ENCODE data around the gene LRRC47.

The LRRC47 gene

DNA sequence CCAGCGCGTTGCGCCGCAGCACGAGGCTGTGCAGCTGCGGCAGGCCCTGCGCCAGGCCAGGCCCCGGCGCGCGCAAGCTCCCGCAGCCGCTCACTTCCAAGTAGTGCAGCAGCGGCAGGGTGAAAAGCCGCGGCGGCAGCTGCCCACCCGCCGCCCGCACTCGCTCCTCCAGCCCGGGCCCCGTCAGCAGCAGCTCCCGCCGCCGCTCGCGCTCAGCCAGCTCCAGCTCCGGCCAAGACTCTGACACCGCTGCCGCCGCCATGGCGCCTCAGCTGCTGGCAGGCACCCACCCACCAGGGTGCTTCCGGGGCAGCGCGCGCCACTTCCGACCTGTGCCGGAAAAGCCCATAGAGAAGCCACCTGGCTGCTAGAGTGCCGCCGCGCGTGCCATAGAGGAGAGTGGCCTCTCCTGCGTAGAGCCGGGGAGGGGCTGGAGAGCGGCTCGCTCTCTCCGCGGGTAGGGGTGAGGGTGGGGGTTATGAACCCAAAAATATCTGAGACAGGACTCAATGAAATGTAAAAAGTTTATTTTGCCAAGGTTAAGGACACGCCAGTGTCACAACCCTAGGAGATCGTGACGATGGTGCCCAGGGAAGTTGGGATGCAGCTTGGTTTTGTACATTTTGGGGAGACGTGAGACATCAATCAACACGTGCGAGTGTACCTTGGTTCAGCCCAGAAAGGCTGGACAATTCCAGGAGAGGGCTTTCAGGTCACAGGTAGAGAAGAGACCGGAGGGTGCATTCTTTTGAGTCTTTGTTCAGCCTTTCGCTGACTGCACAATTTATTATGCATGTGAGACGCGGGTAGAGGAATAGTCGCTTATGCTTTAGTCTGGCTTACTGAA, at the start of gene LRRC47:
Gene LRRC47, minus strand, starts transcription at position 284 of the 847 bp plus-strand sequence. Its CDS starts 22 bp downstream, at position 262.
- peak; percentile 87 to 93 (median 91) for DNase-seq

DNA sequence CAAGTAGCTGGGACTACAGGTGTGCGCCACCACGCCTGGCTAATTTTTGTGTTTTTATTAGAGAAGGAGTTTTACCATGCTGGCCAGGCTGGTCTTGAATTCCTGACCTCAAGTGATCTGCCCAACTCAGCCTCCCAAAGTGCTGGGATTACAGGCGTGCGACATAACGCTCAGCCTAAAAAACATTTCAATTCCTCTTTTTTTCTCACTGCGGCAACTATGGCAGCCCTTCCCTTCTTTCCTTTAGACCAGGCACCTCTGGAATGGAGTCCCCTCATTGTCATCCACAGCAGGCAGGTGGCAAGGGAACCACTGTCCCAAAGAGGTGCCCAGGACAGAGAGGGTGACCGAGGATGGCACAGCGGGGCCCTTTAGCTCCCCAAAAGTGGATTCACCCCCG, 46.6 kb upstream of the LRRC47 start:
- no peak for DNase-seq

DNA sequence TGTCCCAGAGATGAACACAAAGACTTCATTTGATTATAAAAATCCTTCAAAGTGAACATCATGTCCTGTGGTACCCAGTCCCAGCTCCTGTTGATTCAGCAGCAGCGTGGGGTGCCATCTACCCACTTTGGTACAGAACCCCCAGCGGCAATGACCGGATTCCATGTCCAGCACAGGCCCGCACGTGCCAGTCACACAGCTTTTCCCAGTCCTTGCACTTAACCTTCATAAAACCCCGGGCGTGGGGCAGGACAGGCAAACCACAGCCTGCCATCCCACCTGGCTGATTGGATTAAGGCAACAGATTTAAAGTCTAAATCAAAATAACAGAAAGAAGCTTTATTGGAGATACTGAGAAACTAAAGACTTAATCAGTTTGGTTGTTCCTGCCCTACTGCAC, 45.2 kb upstream of the LRRC47 start:
- DNase-seq, result no peak

DNA sequence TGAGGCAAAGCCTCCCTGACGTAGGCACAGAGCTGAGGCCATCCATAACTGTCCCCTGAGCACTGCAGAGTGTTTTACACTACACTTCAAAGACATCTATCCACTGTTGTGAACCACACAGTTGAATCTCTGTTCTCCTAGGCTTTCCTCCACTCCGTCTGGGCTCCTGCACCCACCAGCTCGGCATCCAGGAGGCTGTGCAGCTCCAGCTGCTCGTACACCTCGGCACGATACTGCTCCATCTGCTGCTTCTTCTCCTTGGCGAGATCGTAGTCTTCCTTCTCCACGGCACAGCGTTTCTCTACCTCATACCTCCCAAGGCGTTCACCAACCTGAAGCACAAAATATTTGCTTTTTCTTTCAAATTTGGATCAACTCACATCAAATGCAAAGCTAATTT, 42.5 kb upstream of the LRRC47 start:
- no peak for DNase-seq

DNA sequence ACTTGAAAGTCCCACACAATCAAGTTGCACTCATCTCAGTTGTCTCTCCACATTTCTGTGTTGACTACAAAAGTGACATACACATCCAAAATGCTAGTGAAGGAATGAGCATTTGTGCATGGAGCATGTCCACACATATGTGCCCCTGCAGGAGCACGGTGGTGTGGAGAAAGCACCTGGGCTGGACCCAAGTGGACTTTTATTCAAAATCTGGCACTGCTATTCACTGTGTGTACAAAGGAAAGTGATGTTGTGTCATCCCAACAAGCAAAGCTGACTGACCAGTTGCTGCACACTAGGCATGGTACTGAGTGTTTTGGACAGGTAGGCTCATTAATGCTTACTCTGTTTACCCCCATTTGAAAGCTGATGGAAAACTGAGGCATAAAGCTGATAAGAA, 41.4 kb upstream of the LRRC47 start:
- no peak for DNase-seq

DNA sequence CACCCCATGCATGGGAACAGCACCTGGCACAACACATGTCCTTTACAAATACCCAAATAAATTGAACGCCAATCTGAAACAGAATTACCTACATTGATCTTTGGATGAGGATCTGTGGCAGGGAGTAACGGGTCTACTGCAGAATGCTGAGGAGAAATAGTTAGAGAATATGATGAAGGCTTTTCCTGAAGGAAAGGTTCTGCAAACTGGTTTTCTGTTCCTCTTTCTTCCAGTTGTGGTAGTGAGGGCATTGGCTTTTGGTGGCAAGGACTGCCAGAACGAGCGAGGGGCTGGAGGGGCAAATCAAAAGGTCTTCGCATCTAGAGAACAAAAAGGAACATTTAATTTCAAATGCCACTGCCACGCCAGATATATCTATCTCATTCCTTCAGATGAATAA, 40.9 kb upstream of the LRRC47 start:
- no peak for DNase-seq

DNA sequence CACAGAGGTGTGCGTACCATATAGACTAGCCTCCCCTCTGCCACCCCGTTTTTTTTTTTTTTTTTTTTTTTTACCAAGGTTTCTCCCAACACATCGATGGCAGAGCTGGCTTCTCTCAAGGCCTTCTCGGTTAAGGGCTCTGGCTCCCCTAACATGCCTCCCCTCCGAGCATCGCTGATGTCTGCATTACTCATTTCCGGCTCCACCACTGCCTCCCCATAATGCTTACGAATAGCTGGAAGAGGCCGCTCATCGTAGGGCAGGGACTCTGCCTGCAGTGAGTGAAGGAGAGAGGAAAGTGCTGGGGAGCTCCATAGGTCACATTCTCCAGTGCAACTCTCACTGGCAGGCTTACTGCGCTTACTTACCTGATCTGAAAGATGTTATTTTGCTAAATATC, 40.1 kb upstream of the LRRC47 start:
- no peak for DNase-seq

DNA sequence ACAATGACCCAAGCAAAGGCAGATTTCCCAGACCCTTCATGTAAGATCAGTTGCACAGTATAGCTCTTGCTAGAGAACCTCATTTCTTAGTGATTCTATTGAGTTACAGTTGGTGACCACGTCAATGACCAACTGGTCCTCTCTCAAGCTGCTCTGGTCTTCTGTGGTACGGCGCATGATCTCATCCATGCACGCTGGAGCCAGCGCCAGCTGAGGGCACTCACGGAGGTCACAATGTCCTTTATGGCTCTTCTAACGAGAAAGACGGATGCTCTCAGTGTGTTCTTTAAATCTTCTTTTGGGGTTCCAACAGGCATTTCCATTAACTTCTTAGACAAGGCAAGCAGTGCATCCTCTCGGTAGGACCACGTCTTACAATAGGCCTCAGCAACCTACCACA, 38.4 kb upstream of the LRRC47 start:
- DNase-seq, result no peak

DNA sequence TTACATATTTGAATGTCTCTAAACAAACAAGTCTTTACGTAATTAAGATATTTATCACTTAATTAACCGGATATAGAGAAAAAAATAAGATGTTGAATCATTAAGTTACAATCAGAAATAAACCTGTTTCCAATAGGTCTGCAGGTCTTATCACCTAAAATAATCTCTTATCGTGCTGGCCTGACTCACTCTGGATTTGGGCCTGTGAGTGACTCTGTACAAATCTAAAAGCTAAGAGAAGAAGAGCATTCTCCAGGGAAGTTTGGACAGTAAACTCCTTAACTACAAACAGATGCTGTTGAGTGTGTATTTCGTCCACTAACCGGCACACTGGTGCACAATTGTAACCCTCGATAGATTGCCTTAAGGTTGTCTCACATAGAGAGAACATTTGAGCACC, 35.4 kb upstream of the LRRC47 start:
- no peak for DNase-seq

DNA sequence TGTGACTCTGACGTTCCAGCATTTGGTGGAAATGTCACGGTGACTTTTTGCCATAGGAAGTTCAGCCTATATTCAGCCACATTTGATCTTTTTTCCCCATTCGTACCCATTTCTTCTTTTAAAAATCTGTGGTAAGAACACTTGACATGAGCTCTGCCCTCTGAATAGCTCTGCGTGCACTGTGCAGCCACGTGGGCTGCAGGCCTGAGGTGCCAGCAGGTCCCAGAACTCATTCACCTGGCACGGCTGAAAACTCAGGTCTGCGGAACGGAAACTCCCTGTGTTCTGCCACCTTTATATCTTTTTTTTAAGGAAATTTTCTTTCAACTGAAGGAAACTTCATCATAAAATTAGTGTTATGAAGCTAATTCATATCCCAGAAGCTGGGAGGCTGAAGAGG, 32.1 kb upstream of the LRRC47 start:
- DNase-seq, result no peak

DNA sequence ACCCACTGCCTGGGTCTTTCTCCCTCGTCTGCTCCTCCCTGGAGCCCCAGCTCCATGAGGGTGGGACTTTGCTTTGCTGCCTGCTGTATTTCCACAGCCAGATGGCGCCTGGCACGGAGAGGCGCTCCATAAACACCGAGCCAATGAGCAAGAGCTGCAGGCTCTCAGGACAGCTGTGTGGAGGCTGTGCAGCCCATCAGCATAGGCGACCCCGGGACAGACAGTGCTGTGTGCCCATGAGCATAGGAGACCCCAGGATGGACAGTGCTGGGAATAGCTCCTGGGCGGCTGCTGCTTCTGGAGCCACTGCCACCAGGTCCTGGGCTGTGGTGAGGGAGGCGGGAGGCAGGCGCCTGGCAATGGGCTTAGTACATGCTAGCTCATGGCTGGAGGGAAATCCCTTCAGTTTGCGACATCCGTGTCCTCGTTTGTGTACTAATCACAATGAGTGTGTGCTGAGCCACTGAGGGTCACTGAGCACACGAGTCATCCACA, 31.6 kb upstream of the LRRC47 start:
- no peak for DNase-seq

DNA sequence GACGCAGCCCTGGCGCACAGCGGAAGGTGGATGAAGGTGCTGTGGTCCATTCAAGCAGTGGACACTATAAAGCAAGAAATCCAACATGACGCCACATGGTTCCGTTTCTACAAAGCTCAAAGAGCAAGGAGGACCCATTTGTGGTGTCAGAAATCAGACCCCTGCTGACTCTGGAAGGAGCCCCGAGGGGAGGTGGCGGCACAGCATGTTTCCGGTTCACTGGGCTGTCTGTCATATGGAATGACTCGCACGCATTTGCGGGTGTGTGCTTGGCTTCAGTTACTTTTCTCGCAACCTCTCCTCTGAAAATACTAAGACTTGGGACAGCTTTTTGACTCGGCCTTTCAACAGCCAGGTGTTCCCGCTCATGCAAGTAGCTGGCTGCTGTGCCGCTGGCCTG, 29.1 kb upstream of the LRRC47 start:
- DNase-seq, result no peak

DNA sequence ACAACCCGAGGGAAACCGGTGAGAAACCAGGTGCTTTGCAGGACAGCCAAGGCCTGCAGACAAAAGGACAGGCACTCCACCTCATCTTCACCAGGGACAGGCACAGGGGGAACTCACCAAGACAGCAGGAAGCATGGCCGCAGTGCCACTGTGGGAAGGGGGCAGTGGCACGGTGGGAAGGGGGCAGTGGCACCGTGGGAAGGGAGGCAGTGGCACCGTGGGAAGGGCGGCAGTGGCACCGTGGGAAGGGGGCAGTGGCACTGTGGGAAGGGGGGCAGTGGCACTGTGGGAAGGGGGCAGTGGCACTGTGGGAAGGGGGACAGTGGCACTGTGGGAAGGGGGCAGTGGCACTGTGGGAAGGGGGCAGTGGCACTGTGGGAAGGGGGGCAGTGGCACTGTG, 28.4 kb upstream of the LRRC47 start:
- no peak for DNase-seq

DNA sequence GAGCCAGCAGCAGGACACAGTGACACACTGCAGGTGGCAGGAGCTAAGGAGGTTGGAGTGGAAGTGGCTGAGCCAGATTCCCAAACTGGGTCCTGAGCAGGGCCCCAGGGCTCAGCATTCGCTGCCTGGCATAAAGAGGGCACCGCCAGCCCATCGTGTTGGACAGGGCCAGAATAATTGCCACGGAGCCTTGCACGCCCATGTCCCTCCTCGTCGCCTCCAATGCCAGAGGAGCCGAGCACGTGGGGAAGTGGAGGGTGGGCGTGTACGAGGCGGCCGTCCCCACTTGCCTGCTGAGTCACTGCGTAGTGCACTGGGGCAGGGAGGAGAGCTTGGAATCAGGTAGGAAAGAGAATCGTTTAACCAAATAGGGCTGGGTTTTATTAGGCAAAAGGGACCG, 26.1 kb upstream of the LRRC47 start:
- DNase-seq, result no peak

DNA sequence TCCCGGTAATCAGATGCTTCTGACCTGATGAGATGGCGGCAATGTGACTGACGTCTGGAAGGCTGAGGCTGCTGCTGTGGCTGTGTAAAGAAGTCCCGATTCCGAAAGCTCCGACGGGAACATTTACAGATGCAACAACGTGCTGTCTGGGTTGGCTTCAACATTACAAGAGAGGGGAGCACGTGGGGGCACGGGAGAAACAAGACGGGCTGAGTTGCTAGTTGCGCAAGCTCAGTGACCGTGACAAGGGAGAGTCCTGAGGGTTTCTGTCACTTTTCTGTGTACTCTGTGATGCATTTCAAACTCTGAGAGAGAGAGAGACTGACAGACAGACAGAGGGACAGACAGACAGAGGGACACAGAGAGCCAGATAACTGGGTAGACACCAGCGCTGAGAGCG, 25.6 kb upstream of the LRRC47 start:
- DNase-seq, result no peak

DNA sequence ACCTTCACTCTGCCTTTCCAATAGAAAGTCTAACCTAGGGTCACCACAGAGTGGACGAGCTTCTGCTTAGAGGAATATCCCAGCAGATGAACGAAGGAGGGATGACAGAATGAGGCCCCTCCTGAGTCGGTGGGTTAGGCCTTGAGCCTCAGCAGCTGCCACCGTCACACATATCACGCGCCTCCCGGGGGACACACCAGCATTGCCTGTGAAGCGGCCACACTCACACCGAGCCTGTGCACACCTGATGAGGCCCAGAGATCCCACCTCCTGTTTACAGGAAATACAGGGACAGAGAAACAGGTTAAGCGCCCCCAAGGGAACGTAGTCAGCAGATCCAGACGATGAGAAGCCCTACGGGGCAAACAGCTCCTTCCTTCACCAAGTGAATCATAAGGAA, 25.1 kb upstream of the LRRC47 start:
- DNase-seq, result no peak

DNA sequence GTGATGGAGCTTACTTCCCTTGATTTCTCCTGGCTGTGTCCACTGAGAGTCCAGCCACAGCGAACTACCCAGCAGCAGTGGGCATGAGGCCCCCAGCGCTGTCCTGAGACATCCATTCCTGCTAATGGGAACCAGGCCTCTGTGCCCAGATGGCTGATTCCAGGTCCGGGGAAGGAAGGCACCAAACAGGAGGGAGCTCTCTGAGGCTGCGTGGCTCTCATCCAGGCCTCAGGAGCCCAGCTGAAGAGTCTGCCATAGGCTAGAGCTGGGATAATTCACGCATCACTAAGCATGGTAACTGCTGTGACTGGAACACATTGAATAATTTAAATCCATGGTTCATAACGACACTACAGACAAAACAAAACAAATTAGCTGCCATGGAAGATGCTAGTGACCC, 24.7 kb upstream of the LRRC47 start:
- DNase-seq, result no peak

DNA sequence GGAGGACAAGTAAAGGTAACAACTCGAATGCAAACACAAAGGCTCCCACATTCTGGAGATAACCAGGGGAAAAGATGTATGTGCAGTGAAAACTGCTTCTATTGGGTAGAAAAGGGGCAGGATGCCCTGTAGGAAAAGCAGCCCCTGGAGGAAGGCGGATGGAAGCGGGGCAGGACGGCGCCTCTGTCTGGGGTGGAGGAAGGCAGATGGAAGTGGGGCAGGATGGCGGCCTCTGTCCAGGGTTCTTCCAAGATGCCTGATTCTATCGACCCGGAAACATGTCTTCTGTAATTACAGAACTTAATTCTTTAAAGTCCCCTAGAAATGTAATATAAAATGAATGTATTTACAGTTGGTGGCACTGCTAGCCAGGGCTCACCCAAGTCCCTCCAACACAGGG, 24.0 kb upstream of the LRRC47 start:
- DNase-seq, result no peak

DNA sequence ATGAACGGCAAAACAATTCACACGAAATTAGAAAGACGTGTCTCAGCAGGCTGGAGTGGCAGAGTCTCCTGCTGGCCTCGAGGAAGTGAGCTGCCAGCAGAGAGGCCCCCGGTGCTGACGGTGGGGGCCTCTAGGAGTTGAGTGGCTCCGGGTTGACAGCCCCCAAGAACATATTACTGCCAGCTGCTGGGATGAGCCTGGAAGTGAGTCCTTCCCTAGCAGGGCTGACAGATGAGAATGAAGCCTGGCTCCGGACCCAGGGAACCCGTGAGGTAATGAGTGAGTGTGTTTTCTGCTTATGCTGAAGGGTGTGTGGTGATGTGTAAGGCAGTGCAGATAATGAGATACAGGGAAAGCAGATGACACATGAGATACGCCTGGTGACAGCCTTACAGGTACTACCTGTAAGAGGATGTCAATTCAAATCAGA, 23.5 kb upstream of the LRRC47 start:
- no peak for DNase-seq

DNA sequence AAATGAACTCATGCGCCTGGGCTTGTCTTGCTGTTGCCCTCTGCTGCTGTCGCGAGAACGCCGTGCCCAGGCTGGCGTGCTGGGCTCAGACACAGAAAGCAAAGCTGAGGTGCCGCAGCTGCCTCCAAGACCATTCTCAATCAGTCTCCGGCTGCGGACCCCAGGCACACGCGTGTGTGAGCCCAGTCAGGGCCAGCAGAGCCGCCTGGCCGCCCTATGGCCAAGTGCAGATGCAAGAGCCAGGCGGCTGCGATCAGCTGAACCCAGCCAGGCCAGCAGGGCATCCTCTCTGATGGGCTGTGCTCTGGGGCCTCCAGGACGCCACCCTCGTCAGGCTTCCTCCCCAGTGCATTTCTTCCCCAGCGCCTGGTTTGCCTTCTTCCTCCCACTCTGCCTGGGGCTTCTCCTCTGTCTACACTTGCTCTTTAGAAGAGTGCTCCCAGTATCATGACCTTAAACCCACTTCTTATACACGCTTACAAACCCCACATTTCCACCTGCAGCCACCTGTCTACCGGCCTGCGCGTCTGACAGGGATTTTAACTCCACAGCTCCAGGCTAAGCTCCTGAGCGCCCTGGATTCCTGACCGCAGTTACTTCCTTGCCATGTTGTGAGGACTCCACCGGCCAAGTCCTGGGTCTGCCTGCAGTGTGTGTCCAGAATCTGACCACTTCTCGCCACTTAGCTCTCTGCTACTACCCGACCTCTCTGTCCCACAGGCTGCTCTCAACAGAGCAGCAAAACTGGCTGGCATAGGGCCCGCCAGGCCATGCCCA, 21.7 kb upstream of the LRRC47 start:
- no peak for DNase-seq

DNA sequence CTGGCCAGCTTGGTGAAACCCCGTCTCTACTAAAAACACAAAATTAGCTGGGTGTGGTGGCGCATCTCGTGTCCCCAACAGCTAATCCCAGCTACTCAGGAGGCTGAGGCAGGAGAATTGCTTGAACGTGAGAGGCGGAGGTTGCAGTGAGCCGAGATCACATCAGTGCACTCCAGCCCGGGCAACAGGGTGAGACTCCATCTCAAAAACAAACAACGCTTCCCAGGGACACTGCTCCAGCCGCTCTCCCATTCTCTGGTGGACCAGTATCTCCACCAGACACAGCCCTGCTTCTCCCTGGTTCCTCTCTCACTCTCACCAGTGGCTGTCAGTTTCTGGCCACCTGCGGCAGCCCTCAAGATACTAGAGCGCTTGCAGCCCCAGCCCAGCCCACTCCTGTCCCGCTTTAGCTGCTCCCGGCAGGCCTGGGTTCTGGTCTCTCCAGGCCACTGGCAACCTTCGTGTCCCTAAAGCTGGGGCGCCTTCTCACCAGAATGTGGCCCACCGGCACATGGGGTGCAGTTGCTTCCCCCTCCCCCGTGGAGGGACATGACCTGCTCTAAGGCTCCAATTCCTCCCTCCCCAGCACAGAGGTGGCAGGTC, 20.9 kb upstream of the LRRC47 start:
- no peak for DNase-seq

DNA sequence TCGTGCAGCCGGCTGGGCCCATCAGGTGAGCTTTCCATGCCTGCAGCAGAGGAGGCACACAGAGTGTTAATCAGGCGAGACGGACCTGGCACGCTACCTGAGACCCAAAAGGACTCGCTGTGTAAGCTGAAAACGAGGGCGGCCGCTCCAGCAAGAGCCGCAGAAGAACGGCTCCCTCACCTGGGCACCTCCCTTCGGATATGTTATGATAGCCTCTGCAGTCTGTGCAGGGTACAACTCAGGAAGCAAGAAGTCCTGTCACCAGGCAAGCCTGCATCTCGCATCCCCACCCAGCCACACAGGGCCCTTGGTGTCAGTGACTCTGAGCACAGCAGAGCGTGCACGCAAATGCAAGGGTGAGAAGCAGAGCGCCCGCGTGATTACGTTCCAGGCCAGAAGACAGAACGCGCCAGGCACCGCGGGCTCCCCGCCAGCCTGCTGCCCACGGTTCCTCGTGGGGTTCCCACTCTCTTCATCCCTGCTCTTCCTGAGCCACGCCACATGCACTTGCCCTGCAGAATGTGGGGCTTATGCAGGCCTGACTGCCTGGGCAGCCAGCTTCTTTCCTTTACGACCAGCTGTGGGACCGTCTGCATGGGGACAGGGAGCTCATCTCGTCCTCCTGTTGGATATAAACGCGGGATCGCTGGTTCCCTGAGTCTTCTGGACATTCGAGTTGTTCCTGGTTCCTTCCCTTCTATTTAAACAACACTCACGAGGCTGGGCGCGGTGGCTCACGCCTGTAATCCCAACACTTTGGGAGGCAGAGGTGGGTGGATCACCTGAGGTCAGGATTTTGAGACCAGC, 20.2 kb upstream of the LRRC47 start:
- DNase-seq, result no peak

All from stimulated activated naive CD4-positive, alpha-beta T cell (primary cell).